Duodenal mucosa (tissue), 2 donors: Measurements from ENCODE around the gene SLC12A9.
A peak's percentile ranks its signal among the peaks of the same experiment; 100 is the strongest.
"Not testable (repeated sequence)": the region's sequence is repeated elsewhere in the genome, so short reads cannot be mapped to it uniquely, and the experiment has no call there.

Experiments
- H3K27ac ChIP-seq: one replicate; pipeline ENCODE4 v1.7.0; 2013; ENCODE audit warnings: low read depth, low read length
- H3K27me3 ChIP-seq, 2 donors: one replicate each; pipeline ENCODE4 v1.7.0; 2013; ENCODE audit warnings: low read length in 2 of 2, control low read depth in 1 of 2; ENCODE audit not compliant: insufficient read depth in 2 of 2, control insufficient read depth in 1 of 2
- H3K36me3 ChIP-seq, 2 donors: one replicate each; pipeline ENCODE4 v1.7.0; 2013; ENCODE audit warnings: low read length in 2 of 2, control low read depth in 1 of 2; ENCODE audit not compliant: insufficient read depth in 2 of 2, control insufficient read depth in 1 of 2
- H3K4me1 ChIP-seq, 2 donors: one replicate each; pipeline ENCODE4 v1.7.0; 2013; ENCODE audit warnings: low read length in 2 of 2, control low read depth in 1 of 2; ENCODE audit not compliant: insufficient read depth in 2 of 2, control insufficient read depth in 1 of 2
- H3K4me3 ChIP-seq, 2 donors: one replicate each; pipeline ENCODE4 v1.7.0; 2013; ENCODE audit warnings: low read length in 2 of 2, low read depth in 1 of 2
- H3K9ac ChIP-seq, 2 donors: one replicate each; pipeline ENCODE4 v1.7.0; 2013; ENCODE audit warnings: low read length in 2 of 2, low read depth in 1 of 2
- H3K9me3 ChIP-seq, 2 donors: one replicate each; pipeline ENCODE4 v1.7.0; 2013; ENCODE audit warnings: low read length in 2 of 2, control low read depth in 1 of 2; ENCODE audit not compliant: control insufficient read depth in 1 of 2

Gene SLC12A9

GRCh38 chr7:100837099-100837836 lies 15.2 kb upstream of the SLC12A9 start:
- no peaks in the 10 kb centered on the region for H3K36me3 ChIP-seq
- peak overlapping the region; percentile 55 to 65 for H3K4me3 ChIP-seq
- peaks cover 0 to 12% of the 10 kb centered on the region in 2 donors for H3K4me1 ChIP-seq
- peak overlapping the region; percentile 30 to 52 for H3K9ac ChIP-seq
- no peaks in the 10 kb centered on the region for H3K27me3 ChIP-seq
- H3K27ac ChIP-seq = peak overlapping the region; percentile 65
- H3K9me3 ChIP-seq = no peaks in the 10 kb centered on the region

GRCh38 chr7:100839361-100839760 lies 13.2 kb upstream of the SLC12A9 start:
- Histone ChIP-seq H3K27me3 (no peaks in the 10 kb centered on the region), H3K36me3 (no peaks in the 10 kb centered on the region), H3K27ac (no peak overlapping the region), H3K4me3 (no peak overlapping the region), H3K4me1 (peaks cover 0 to 12% of the 10 kb centered on the region in 2 donors), H3K9me3 (no peaks in the 10 kb centered on the region), H3K9ac (no peak overlapping the region)

GRCh38 chr7:100840470-100841100 lies 11.9 kb upstream of the SLC12A9 start:
- H3K9me3 ChIP-seq = no peaks in the 10 kb centered on the region
- no peak overlapping the region for H3K9ac ChIP-seq
- peaks cover 0 to 12% of the 10 kb centered on the region in 2 donors for H3K4me1 ChIP-seq
- no peaks in the 10 kb centered on the region for H3K36me3 ChIP-seq
- no peak overlapping the region for H3K4me3 ChIP-seq
- no peaks in the 10 kb centered on the region for H3K27me3 ChIP-seq
- no peak overlapping the region for H3K27ac ChIP-seq

- Histone ChIP-seq H3K36me3 (no peaks in the 10 kb centered on the region), H3K4me3 (no peak overlapping the region), H3K27ac (no peak overlapping the region), H3K27me3 (no peaks in the 10 kb centered on the region), H3K4me1 (peaks cover 4 to 8% of the 10 kb centered on the region in 2 donors), H3K9ac (no peak overlapping the region), H3K9me3 (no peaks in the 10 kb centered on the region)
Measured at GRCh38 chr7:100847360-100847759, 5.2 kb upstream of the SLC12A9 start.

- Histone ChIP-seq H3K36me3 (peaks cover 0 to 7% of the 10 kb centered on the region in 2 donors), H3K27ac (no peak overlapping the region), H3K9ac (no peak overlapping the region), H3K9me3 (no peaks in the 10 kb centered on the region), H3K27me3 (no peaks in the 10 kb centered on the region), H3K4me1 (peaks cover 9 to 18% of the 10 kb centered on the region in 2 donors), H3K4me3 (no peak overlapping the region)
Measured at GRCh38 chr7:100854146-100854895, 1.8 kb downstream of the SLC12A9 start.

GRCh38 chr7:100854899-100855298 lies 2.4 kb downstream of the SLC12A9 start:
- H3K27ac ChIP-seq = not testable (repeated sequence)
- peaks cover 3 to 11% of the 10 kb centered on the region in 2 donors for H3K36me3 ChIP-seq

GRCh38 chr7:100855515-100855914 lies 3.0 kb downstream of the SLC12A9 start:
- Histone ChIP-seq H3K27me3 (no peaks in the 10 kb centered on the region), H3K36me3 (peaks cover 9 to 18% of the 10 kb centered on the region in 2 donors), H3K4me3 (no peak overlapping the region), H3K27ac (no peak overlapping the region), H3K4me1 (peaks cover 9 to 18% of the 10 kb centered on the region in 2 donors), H3K9ac (no peak overlapping the region), H3K9me3 (no peaks in the 10 kb centered on the region)

More at GRCh38 chr7:100854899-100855298, 2.4 kb downstream of the SLC12A9 start:
- not testable (repeated sequence) for H3K4me3 ChIP-seq, H3K27me3 ChIP-seq, H3K9me3 ChIP-seq, H3K9ac ChIP-seq
- peaks cover 9 to 18% of the 10 kb centered on the region in 2 donors for H3K4me1 ChIP-seq

- H3K27ac ChIP-seq = no peak overlapping the region
- H3K4me1 ChIP-seq = peaks cover 7 to 15% of the 10 kb centered on the region in 2 donors
- no peak overlapping the region for H3K9ac ChIP-seq
- H3K4me3 ChIP-seq = no peak overlapping the region
- no peaks in the 10 kb centered on the region for H3K9me3 ChIP-seq
- peaks cover 9 to 31% of the 10 kb centered on the region in 2 donors for H3K36me3 ChIP-seq
- H3K27me3 ChIP-seq = no peaks in the 10 kb centered on the region
Measured at GRCh38 chr7:100856871-100857282, 4.4 kb downstream of the SLC12A9 start.

GRCh38 chr7:100859856-100860255 lies 7.3 kb downstream of the SLC12A9 start:
- peaks cover 9 to 10% of the 10 kb centered on the region in 2 donors for H3K4me1 ChIP-seq
- H3K9me3 ChIP-seq = no peaks in the 10 kb centered on the region
- H3K9ac ChIP-seq = no peak overlapping the region
- H3K27me3 ChIP-seq = no peaks in the 10 kb centered on the region
- no peak overlapping the region for H3K4me3 ChIP-seq
- no peak overlapping the region for H3K27ac ChIP-seq
- peaks cover 9 to 36% of the 10 kb centered on the region in 2 donors for H3K36me3 ChIP-seq
